DOHH2 (cell line): Measurements from ENCODE around the gene ATP8A2.

ENCODE experiments used
- H3F3A ChIP-seq: fragments of 200-600 bp; sonication (generic), shearing (Covaris generic); 2 replicates; pipeline ENCODE4 v1.6.0; 2016; ENCODE audit warnings: antibody characterized with exemption, mild to moderate bottlenecking; ENCODE audit not compliant: control insufficient read depth, insufficient read depth
- H3K27ac ChIP-seq: fragments of 200-600 bp; sonication (generic); 2 replicates; pipeline ENCODE4 v1.5.1; 2014; ENCODE audit warnings: low read depth, mild to moderate bottlenecking, low read length, moderate library complexity
- H3K27me3 ChIP-seq: fragments of 200-600 bp; sonication (generic); 2 replicates; pipeline ENCODE4 v1.6.1; 2014; ENCODE audit warnings: mild to moderate bottlenecking, low read length, mixed read lengths; ENCODE audit not compliant: control insufficient read depth
- H3K36me3 ChIP-seq: fragments of 200-600 bp; sonication (generic); 2 replicates; pipeline ENCODE4 v1.6.1; 2014; ENCODE audit warnings: mild to moderate bottlenecking, low read length, moderate library complexity, mixed read lengths; ENCODE audit not compliant: control insufficient read depth
- H3K4me1 ChIP-seq: fragments of 200-600 bp; sonication (generic); 2 replicates; pipeline ENCODE4 v1.6.1; 2014; ENCODE audit warnings: mild to moderate bottlenecking, low read length, mixed read lengths; ENCODE audit not compliant: control insufficient read depth
- H3K4me2 ChIP-seq: fragments of 200-600 bp; sonication (generic); 2 replicates; pipeline ENCODE4 v1.6.0; 2014; ENCODE audit warnings: mild to moderate bottlenecking, low read length, moderate library complexity
- H3K4me3 ChIP-seq: fragments of 200-600 bp; sonication (generic); 2 replicates; pipeline ENCODE4 v1.5.1; 2014; ENCODE audit warnings: mild to moderate bottlenecking, low read length, mixed read lengths
- H3K79me2 ChIP-seq: fragments of 200-600 bp; sonication (generic); 2 replicates; pipeline ENCODE4 v1.6.1; 2014; ENCODE audit warnings: mild to moderate bottlenecking, low read length, mixed read lengths; ENCODE audit not compliant: control insufficient read depth
- H3K9me2 ChIP-seq: fragments of 200-600 bp; sonication (generic); replicated peaks from 2 replicates; pipeline ENCODE4 v1.6.1; 2014; ENCODE audit warnings: mild to moderate bottlenecking, low read length, mixed read lengths; ENCODE audit not compliant: control insufficient read depth
- H3K9me3 ChIP-seq: fragments of 200-600 bp; sonication (generic); 2 replicates; pipeline ENCODE4 v1.6.1; 2014; ENCODE audit warnings: antibody characterized with exemption, low read length, mixed read lengths; ENCODE audit not compliant: control insufficient read depth, insufficient read depth
- H4K20me1 ChIP-seq: fragments of 200-600 bp; sonication (generic); 2 replicates; pipeline ENCODE4 v1.6.0; 2014; ENCODE audit warnings: low read depth, mild to moderate bottlenecking, antibody characterized with exemption, low read length, moderate library complexity; ENCODE audit not compliant: control insufficient read depth, insufficient read depth
- EZH2phosphoT487 ChIP-seq: fragments of 200-600 bp; sonication (generic); IDR thresholded peaks from 2 replicates; pipeline ENCODE4 v1.6.1; 2017; ENCODE audit warnings: borderline replicate concordance, mild to moderate bottlenecking, antibody characterized with exemption, low read length, moderate library complexity, mixed read lengths
- TF ChIP-seq, protein P1 (sequence below): fragments of 200-600 bp; sonication (generic); IDR thresholded peaks from one replicate; pipeline ENCODE4 v1.5.1; 2014; ENCODE audit warnings: antibody characterized with exemption, mild to moderate bottlenecking, low read depth, low read length; ENCODE audit not compliant: poor library complexity, severe bottlenecking

Gene ATP8A2

DNA sequence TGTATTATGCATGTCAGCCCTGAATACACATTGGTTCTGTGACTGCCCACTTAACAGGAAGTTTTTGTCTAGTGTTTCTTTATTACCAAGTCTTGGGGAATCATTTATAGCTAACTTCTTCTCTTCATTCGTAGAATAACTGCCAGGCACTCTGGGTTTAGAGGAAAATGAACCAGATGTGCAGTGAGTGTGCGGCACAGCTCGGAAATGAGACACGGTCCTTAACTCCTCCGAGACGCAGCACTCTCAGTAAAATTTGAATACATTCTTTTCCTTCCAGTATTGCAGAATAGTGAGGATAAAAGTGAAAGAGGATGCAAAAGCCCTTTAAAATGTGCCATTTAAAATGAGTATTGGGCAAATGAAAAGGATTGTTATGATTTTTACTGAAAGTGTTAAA lies 29.2 kb downstream of the ATP8A2 start:
- H3K36me3 ChIP-seq: no peaks in the 10 kb centered on the region
- H3K4me2 ChIP-seq: no peak overlapping the region
- peaks cover 3% of the 10 kb centered on the region; the same call in 1 of the 2 replicates for H3K27me3 ChIP-seq
- no peaks in the 10 kb centered on the region for H3K79me2 ChIP-seq
- H3K4me1 ChIP-seq: no peaks in the 10 kb centered on the region
- H3K27ac ChIP-seq: no peak overlapping the region
- H3K9me3 ChIP-seq: no peaks in the 10 kb centered on the region
- no peak overlapping the region for H3K4me3 ChIP-seq
- TF ChIP-seq EZH2phosphoT487: no peak
- TF ChIP-seq, protein P1, sequence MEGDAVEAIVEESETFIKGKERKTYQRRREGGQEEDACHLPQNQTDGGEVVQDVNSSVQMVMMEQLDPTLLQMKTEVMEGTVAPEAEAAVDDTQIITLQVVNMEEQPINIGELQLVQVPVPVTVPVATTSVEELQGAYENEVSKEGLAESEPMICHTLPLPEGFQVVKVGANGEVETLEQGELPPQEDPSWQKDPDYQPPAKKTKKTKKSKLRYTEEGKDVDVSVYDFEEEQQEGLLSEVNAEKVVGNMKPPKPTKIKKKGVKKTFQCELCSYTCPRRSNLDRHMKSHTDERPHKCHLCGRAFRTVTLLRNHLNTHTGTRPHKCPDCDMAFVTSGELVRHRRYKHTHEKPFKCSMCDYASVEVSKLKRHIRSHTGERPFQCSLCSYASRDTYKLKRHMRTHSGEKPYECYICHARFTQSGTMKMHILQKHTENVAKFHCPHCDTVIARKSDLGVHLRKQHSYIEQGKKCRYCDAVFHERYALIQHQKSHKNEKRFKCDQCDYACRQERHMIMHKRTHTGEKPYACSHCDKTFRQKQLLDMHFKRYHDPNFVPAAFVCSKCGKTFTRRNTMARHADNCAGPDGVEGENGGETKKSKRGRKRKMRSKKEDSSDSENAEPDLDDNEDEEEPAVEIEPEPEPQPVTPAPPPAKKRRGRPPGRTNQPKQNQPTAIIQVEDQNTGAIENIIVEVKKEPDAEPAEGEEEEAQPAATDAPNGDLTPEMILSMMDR: no peak
- no peaks in the 10 kb centered on the region for H3K9me2 ChIP-seq
- no peaks in the 10 kb centered on the region for H4K20me1 ChIP-seq
- H3F3A ChIP-seq: no peaks in the 10 kb centered on the region

GRCh38 chr13:25401958-25402357 lies 30.2 kb downstream of the ATP8A2 start:
- Histone ChIP-seq H3K9me2 (no peaks in the 10 kb centered on the region), H3K79me2 (no peaks in the 10 kb centered on the region), H3K4me2 (no peak overlapping the region), H3K36me3 (no peaks in the 10 kb centered on the region), H4K20me1 (no peaks in the 10 kb centered on the region), H3K27me3 (peaks cover 3% of the 10 kb centered on the region; the same call in 1 of the 2 replicates), H3K4me1 (no peaks in the 10 kb centered on the region), H3K9me3 (no peaks in the 10 kb centered on the region), H3K4me3 (no peak overlapping the region), H3F3A (no peaks in the 10 kb centered on the region), H3K27ac (no peak overlapping the region)
- TF ChIP-seq, protein P1: no peak
- TF ChIP-seq EZH2phosphoT487: no peak

DNA sequence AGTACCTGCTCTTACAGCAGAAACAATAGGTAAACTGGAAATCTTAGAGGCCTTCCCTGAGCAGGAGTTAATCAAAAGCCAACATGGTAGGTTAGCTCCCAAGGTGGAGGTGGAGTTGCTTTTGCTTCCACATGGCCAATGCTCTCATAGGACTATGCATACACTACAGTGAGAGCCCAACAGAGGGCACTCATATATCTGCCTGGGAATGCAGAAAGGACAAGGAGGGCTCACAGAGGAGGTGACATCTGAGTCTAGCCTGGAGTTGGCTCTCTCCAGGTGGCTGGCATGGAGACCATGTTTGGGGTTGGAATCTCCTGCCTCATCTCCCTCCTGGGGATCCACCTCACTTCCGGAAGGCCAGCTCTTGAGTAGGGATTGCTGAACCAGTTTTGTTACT lies 34.6 kb downstream of the ATP8A2 start:
- Histone ChIP-seq H3K36me3 (no peaks in the 10 kb centered on the region), H3K4me2 (no peak overlapping the region), H3K9me3 (no peaks in the 10 kb centered on the region), H3K79me2 (no peaks in the 10 kb centered on the region), H3K4me3 (no peak overlapping the region), H3K27me3 (0 out of 2 replicates have a peak, but pooled peaks cover 3% of the 10 kb centered on the region), H3K9me2 (no peaks in the 10 kb centered on the region), H4K20me1 (no peaks in the 10 kb centered on the region), H3F3A (no peaks in the 10 kb centered on the region), H3K4me1 (no peaks in the 10 kb centered on the region), H3K27ac (no peak overlapping the region)
- no peak for TF ChIP-seq EZH2phosphoT487
- TF ChIP-seq, protein P1: peak; percentile 28
